IMR-90 (cell line): ENCODE results near the gene CACNA2D3.

Source experiments
- CTCF ChIP-seq: conservative IDR thresholded peaks from 2 replicates; pipeline ENCODE4 v1.5.1; 2012; ENCODE audit warnings: mild to moderate bottlenecking, low read depth, low read length, improper control_type of control experiment
- MAZ ChIP-seq: IDR thresholded peaks from 2 replicates; pipeline ENCODE4 v1.6.1; 2012; ENCODE audit warnings: low read depth, mild to moderate bottlenecking, low read length, improper control_type of control experiment, moderate library complexity, borderline replicate concordance
- POLR2A ChIP-seq: IDR thresholded peaks from 2 replicates; pipeline ENCODE4 v1.6.1; 2012; ENCODE audit warnings: mild to moderate bottlenecking, low read depth, low read length
- RAD21 ChIP-seq: IDR thresholded peaks from 2 replicates; pipeline ENCODE4 v1.6.1; 2012; ENCODE audit warnings: low read length, improper control_type of control experiment
- USF2 ChIP-seq: fragments of 150-350 bp; IDR thresholded peaks from 2 replicates; pipeline ENCODE4 v1.6.1; 2017; ENCODE audit warnings: mild to moderate bottlenecking, antibody characterized with exemption, low read length, low read depth

- no peak for TF ChIP-seq MAZ
- no peak for TF ChIP-seq CTCF
- no peak for TF ChIP-seq USF2
- no peak for TF ChIP-seq POLR2A
- TF ChIP-seq RAD21: no peak
Measured at GRCh38 chr3:54628888-54629441, 506.6 kb downstream of the CACNA2D3 start.
